Activated T-cell treated with anti-CD3 and anti-CD28 coated beads for 24 hours (primary cell): ENCODE measurements around the gene ZNF169.
"Not testable (repeated sequence)": the region's sequence is repeated elsewhere in the genome, so short reads cannot be mapped to it uniquely, and the experiment has no call there.

Experiments used
- DNase-seq: peaks from one replicate; pipeline ENCODE4 v3.0.0-alpha.2; 2020; ENCODE audit warnings: low read depth

Gene ZNF169

GRCh38 chr9:94287877-94288513 is 28.9 kb downstream of the ZNF169 start:
- no peak for DNase-seq

- no peak for DNase-seq
Observed at GRCh38 chr9:94289691-94290090, 30.6 kb downstream of the ZNF169 start.

- no peak for DNase-seq
Observed at GRCh38 chr9:94298949-94299599, 40.0 kb downstream of the ZNF169 start.

GRCh38 chr9:94300470-94301301 is 41.6 kb downstream of the ZNF169 start:
- DNase-seq = no peak

GRCh38 chr9:94301583-94301982 is 42.5 kb downstream of the ZNF169 start:
- DNase-seq = no peak

- DNase-seq = no peak
Observed at GRCh38 chr9:94302426-94302825, 43.3 kb downstream of the ZNF169 start.

GRCh38 chr9:94303321-94303720 is 44.2 kb downstream of the ZNF169 start:
- DNase-seq = no peak

GRCh38 chr9:94315034-94315984 is 56.2 kb downstream of the ZNF169 start:
- DNase-seq = not testable (repeated sequence)

GRCh38 chr9:94316236-94316635 is 57.1 kb downstream of the ZNF169 start:
- not testable (repeated sequence) for DNase-seq

- not testable (repeated sequence) for DNase-seq
Observed at GRCh38 chr9:94317949-94318657, 59.0 kb downstream of the ZNF169 start.

GRCh38 chr9:94322342-94322940 is 63.3 kb downstream of the ZNF169 start:
- DNase-seq = not testable (repeated sequence)

GRCh38 chr9:94323153-94323798 is 64.2 kb downstream of the ZNF169 start:
- not testable (repeated sequence) for DNase-seq

GRCh38 chr9:94325583-94325982 is 66.5 kb downstream of the ZNF169 start:
- not testable (repeated sequence) for DNase-seq

- DNase-seq = not testable (repeated sequence)
Observed at GRCh38 chr9:94328544-94328943, 69.4 kb downstream of the ZNF169 start, which contains the start of gene NUTM2F. TSS of gene NUTM2F (minus strand) at chr9:94328644. CDS start at chr9:94328623, 21 bp downstream.

GRCh38 chr9:94336445-94336844 is 77.3 kb downstream of the ZNF169 start:
- DNase-seq = not testable (repeated sequence)

- DNase-seq = not testable (repeated sequence)
Observed at GRCh38 chr9:94338723-94339122, 79.6 kb downstream of the ZNF169 start.

- DNase-seq = not testable (repeated sequence)
Observed at GRCh38 chr9:94339657-94340056, 80.6 kb downstream of the ZNF169 start.

- not testable (repeated sequence) for DNase-seq
Observed at GRCh38 chr9:94340750-94341149, 81.7 kb downstream of the ZNF169 start.

- DNase-seq = not testable (repeated sequence)
Observed at GRCh38 chr9:94341703-94342102, 82.6 kb downstream of the ZNF169 start.

GRCh38 chr9:94347451-94347850 is 88.4 kb downstream of the ZNF169 start:
- DNase-seq = not testable (repeated sequence)
